Measurements from ENCODE around the gene FHOD3. TPM values are rescaled to one million over a fixed set of nuclear protein-coding genes. Genes with fewer than 3 reads are reported as not detected.

Gene FHOD3
- total RNA-seq, 1 donor from 2014 or later: 2.5 TPM

DNA sequence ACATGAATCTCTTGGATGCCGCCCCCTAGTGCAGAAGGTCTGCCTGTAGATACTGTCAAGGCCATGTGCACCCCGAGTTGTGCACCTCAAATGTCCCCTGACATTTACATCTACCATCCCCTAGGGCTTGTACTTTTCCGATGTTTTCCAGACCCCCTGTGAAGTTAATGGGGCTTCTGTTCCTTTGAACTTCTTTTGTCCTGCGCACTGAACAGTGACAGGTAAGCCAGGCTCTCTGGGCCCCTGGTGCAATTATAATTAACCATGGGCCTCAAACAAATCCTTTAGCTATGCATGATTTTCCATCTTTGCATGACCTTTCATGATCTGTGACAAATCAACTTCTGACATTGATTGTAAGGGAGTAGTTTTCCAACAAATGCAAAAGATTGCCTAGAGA is 158.4 kb downstream of the FHOD3 start:
- Histone ChIP-seq H3K27ac (no peak overlapping the region), H3K9me3 (no peaks in the 10 kb centered on the region), H3K4me3 (no peak overlapping the region), H3K36me3 (no peaks in the 10 kb centered on the region), H3K27me3 (ENCODE audit: low read depth) (no peaks in the 10 kb centered on the region), H3K4me1 (no peaks in the 10 kb centered on the region)
- DNase-seq (no peak), ATAC-seq (no peak)
- intact Hi-C loops (cut with DNase I): no loop called here
- TF ChIP-seq, protein P1, sequence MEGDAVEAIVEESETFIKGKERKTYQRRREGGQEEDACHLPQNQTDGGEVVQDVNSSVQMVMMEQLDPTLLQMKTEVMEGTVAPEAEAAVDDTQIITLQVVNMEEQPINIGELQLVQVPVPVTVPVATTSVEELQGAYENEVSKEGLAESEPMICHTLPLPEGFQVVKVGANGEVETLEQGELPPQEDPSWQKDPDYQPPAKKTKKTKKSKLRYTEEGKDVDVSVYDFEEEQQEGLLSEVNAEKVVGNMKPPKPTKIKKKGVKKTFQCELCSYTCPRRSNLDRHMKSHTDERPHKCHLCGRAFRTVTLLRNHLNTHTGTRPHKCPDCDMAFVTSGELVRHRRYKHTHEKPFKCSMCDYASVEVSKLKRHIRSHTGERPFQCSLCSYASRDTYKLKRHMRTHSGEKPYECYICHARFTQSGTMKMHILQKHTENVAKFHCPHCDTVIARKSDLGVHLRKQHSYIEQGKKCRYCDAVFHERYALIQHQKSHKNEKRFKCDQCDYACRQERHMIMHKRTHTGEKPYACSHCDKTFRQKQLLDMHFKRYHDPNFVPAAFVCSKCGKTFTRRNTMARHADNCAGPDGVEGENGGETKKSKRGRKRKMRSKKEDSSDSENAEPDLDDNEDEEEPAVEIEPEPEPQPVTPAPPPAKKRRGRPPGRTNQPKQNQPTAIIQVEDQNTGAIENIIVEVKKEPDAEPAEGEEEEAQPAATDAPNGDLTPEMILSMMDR (IDR thresholded peaks at IDR 0.05): no peak

DNA sequence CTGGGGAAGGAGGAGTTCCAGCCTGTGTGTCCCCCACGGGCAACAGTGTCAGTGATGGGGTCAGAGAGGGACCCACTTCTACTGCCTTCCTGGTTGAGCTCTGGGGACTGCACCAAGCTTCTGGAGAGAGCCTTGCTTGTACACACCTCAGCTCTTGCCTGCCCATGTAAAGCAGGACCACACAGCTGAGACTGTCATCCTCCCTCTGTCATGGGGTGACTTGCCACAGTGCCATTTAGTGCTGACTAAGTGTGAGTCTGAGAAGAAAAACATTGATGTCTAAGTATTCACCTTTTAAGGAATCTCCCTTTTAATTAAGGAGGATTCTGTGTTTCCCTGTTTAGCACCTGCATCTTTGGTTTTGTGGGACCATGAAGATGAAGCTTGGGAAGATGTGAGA is 159.1 kb downstream of the FHOD3 start:
- no peak overlapping the region for H3K4me3 ChIP-seq
- ATAC-seq (no peak), DNase-seq (no peak)
- H3K36me3 ChIP-seq: no peaks in the 10 kb centered on the region
- intact Hi-C loops (cut with DNase I): no loop called here
- no peaks in the 10 kb centered on the region for H3K4me1 ChIP-seq
- no peaks in the 10 kb centered on the region for H3K9me3 ChIP-seq
- no peaks in the 10 kb centered on the region for H3K27me3 ChIP-seq (ENCODE audit: low read depth)
- H3K27ac ChIP-seq: no peak overlapping the region
- TF ChIP-seq, protein P1 (IDR thresholded peaks at IDR 0.05): no peak

DNA sequence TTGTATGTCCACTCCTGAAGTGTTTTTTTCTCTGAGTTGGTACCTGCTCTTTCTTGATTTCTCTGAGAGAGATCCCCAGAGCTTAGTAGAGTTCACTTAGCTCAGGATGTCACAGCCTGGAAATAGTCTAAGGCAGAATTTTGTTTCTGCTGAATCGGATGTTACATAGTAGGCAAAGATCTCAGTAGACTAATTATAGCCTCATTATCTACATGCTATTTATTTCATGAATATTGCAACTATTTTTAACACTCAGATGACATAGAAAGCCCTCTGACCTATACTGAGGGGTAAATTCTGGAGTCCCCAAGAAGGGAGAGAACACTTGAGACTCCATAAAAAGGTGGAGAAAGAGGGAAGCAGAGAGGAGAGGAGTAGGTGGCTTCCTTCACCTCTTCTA is 160.2 kb downstream of the FHOD3 start:
- ATAC-seq: no peak
- no peaks in the 10 kb centered on the region for H3K27me3 ChIP-seq (ENCODE audit: low read depth)
- no peak overlapping the region for H3K27ac ChIP-seq
- no peaks in the 10 kb centered on the region for H3K9me3 ChIP-seq
- H3K4me1 ChIP-seq: no peaks in the 10 kb centered on the region
- TF ChIP-seq, protein P1 (IDR thresholded peaks at IDR 0.05): no peak
- intact Hi-C loops (cut with DNase I): no loop called here
- H3K4me3 ChIP-seq: no peak overlapping the region
- no peaks in the 10 kb centered on the region for H3K36me3 ChIP-seq
- DNase-seq: no peak

DNA sequence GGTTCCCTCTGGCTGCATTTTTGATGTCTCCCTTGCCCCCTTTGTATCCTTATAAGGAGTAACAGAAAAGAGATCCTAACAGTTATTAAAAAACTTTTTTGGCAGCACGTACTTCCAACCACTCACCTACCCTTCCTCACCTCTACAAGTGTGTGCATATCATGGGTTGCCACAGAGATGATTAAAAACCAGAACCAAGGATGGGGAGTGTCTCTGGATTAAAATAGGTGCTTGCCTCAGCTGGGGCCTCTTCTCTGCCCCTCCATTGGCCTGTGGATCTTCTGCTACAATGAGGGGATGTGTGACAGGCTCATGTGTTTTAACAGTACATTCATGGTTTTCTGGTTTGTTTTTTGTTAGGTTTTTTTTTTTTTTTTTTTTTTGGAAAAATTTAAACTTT is 160.8 kb downstream of the FHOD3 start:
- Histone ChIP-seq H3K4me3 (no peak overlapping the region), H3K27me3 (ENCODE audit: low read depth) (no peaks in the 10 kb centered on the region), H3K27ac (no peak overlapping the region), H3K9me3 (no peaks in the 10 kb centered on the region), H3K4me1 (no peaks in the 10 kb centered on the region), H3K36me3 (no peaks in the 10 kb centered on the region)
- DNase-seq (no peak), ATAC-seq (no peak)
- TF ChIP-seq, protein P1 (IDR thresholded peaks at IDR 0.05): no peak
- intact Hi-C loops (cut with DNase I): no loop called here

DNA sequence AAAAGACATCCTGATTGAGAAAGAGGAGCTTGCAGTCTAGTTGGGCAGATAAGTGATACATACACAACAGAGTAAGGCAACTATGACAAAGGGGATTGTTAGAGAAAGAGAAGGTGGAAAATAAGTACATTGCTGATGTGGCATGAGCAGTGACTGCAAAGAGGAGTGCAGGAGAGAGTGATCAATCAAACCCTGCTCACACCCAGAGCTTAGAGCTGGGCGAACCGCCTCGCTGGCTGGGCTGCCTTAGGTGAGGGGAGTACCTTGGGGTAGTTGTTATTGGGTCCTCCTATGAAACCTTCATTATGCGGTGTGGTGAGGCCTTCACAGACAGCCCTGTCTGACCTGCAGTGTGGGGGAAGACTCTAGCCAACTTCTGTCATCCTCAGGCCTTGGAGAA is 161.7 kb downstream of the FHOD3 start:
- Histone ChIP-seq H3K36me3 (no peaks in the 10 kb centered on the region), H3K9me3 (no peaks in the 10 kb centered on the region), H3K4me3 (no peak overlapping the region), H3K27ac (no peak overlapping the region), H3K4me1 (no peaks in the 10 kb centered on the region), H3K27me3 (ENCODE audit: low read depth) (no peaks in the 10 kb centered on the region)
- intact Hi-C loops (cut with DNase I): no loop called here
- DNase-seq: no peak
- no peak for ATAC-seq
- TF ChIP-seq, protein P1 (IDR thresholded peaks at IDR 0.05): no peak

DNA sequence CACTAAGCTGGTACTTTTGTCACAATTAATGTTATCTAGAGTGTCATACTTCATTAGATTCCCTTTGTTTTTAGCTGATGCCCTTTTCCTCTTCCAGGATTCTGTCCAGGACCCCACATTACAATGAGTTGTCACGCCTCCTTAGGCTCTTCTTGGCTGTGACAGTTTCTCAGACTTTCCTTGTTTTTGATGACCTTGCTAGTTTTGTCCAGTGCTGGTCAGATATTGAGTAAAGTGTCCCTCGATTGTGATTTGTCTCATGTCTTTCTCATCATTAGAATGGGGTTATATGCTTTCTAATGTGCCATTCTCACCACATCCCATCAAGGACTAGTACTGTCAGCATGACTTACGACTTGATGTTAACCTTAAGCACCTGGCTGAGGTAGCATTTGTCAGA is 162.3 kb downstream of the FHOD3 start:
- intact Hi-C loops (cut with DNase I): no loop called here
- DNase-seq (no peak), ATAC-seq (no peak)
- no peaks in the 10 kb centered on the region for H3K27me3 ChIP-seq (ENCODE audit: low read depth)
- TF ChIP-seq, protein P1 (IDR thresholded peaks at IDR 0.05): no peak
- H3K27ac ChIP-seq: no peak overlapping the region
- no peaks in the 10 kb centered on the region for H3K36me3 ChIP-seq
- no peaks in the 10 kb centered on the region for H3K4me1 ChIP-seq
- H3K9me3 ChIP-seq: no peaks in the 10 kb centered on the region
- H3K4me3 ChIP-seq: no peak overlapping the region

All from lower lobe of right lung (tissue), 2 donors.